ENCODE data around the gene ZWILCH. TPM values are rescaled to one million over a fixed set of nuclear protein-coding genes. Genes with fewer than 3 reads are reported as not detected.

ZWILCH gene
- total RNA-seq, 1 donor from 2014 or later, result 9.0 TPM

GRCh38 chr15:66545255-66545654 is 40.1 kb downstream of the ZWILCH start:
- no peak for DNase-seq (ENCODE audit: low spot score)

GRCh38 chr15:66555685-66556084 is 50.6 kb downstream of the ZWILCH start:
- no peak for DNase-seq (ENCODE audit: low spot score)

- no peak for DNase-seq (ENCODE audit: low spot score)
Measured at GRCh38 chr15:66558271-66558670, 53.1 kb downstream of the ZWILCH start.

GRCh38 chr15:66560856-66561525 is 55.9 kb downstream of the ZWILCH start:
- DNase-seq (ENCODE audit: low spot score), result no peak

- DNase-seq (ENCODE audit: low spot score), result no peak
Measured at GRCh38 chr15:66563126-66563525, 58.0 kb downstream of the ZWILCH start.

GRCh38 chr15:66563566-66564110 is 58.5 kb downstream of the ZWILCH start:
- DNase-seq (ENCODE audit: low spot score), result no peak

- DNase-seq (ENCODE audit: low spot score), result no peak
Measured at GRCh38 chr15:66564136-66565041, 59.3 kb downstream of the ZWILCH start.

GRCh38 chr15:66565141-66565641 is 60.1 kb downstream of the ZWILCH start:
- DNase-seq (ENCODE audit: low spot score), result no peak

- DNase-seq (ENCODE audit: low spot score), result no peak
Measured at GRCh38 chr15:66565741-66566144, 60.6 kb downstream of the ZWILCH start, which contains the start of gene LCTL. TSS of gene LCTL (minus strand) at chr15:66565998. CDS start at chr15:66565365, 633 bp downstream.

- no peak for DNase-seq (ENCODE audit: low spot score)
Measured at GRCh38 chr15:66566963-66567531, 61.9 kb downstream of the ZWILCH start.

GRCh38 chr15:66567897-66568296 is 62.8 kb downstream of the ZWILCH start:
- DNase-seq (ENCODE audit: low spot score), result no peak

- no peak for DNase-seq (ENCODE audit: low spot score)
Measured at GRCh38 chr15:66569461-66570137, 64.5 kb downstream of the ZWILCH start.

- DNase-seq (ENCODE audit: low spot score), result no peak
Measured at GRCh38 chr15:66570327-66570726, 65.2 kb downstream of the ZWILCH start.

- DNase-seq (ENCODE audit: low spot score), result no peak
Measured at GRCh38 chr15:66570842-66571478, 65.8 kb downstream of the ZWILCH start.

- DNase-seq (ENCODE audit: low spot score), result no peak
Measured at GRCh38 chr15:66572146-66572545, 67.0 kb downstream of the ZWILCH start.

- no peak for DNase-seq (ENCODE audit: low spot score)
Measured at GRCh38 chr15:66573348-66573718, 68.2 kb downstream of the ZWILCH start.

GRCh38 chr15:66573719-66574595 is 68.8 kb downstream of the ZWILCH start:
- DNase-seq (ENCODE audit: low spot score), result no peak

- DNase-seq (ENCODE audit: low spot score), result no peak
Measured at GRCh38 chr15:66574596-66574950, 69.4 kb downstream of the ZWILCH start.

- DNase-seq (ENCODE audit: low spot score), result no peak
Measured at GRCh38 chr15:66578286-66578875, 73.3 kb downstream of the ZWILCH start.

GRCh38 chr15:66580643-66581042 is 75.5 kb downstream of the ZWILCH start:
- no peak for DNase-seq (ENCODE audit: low spot score)
